ENCODE results near the gene ACAT1.

ACAT1 gene

GRCh38 chr11:108135845-108136544, 14.6 kb downstream of the ACAT1 start:
- no peak for TF ChIP-seq CTCF (IDR thresholded peaks at IDR 0.05)
- H3K27me3 ChIP-seq = no peaks in the 10 kb centered on the region
- DNase-seq = no peak
- H3K4me3 ChIP-seq = no peak overlapping the region
- H3K36me3 ChIP-seq = peaks cover 47 to 85% (median 67%) of the 10 kb centered on the region in 3 donors
- H3K4me1 ChIP-seq = peaks cover 0 to 1% (median 0%) of the 10 kb centered on the region in 4 donors
- no peaks in the 10 kb centered on the region for H3K9me3 ChIP-seq
- intact Hi-C loops (cut with DNase I; ENCODE audit: low total_unique reads) = no loop called here
- H3K27ac ChIP-seq = no peak overlapping the region

GRCh38 chr11:108137212-108137611, 15.8 kb downstream of the ACAT1 start:
- H3K36me3 ChIP-seq = peaks cover 60 to 94% (median 75%) of the 10 kb centered on the region in 3 donors
- H3K4me1 ChIP-seq = no peaks in the 10 kb centered on the region
- DNase-seq = no peak
- no peak for TF ChIP-seq CTCF (IDR thresholded peaks at IDR 0.05)
- no peaks in the 10 kb centered on the region for H3K27me3 ChIP-seq
- no peaks in the 10 kb centered on the region for H3K9me3 ChIP-seq
- H3K4me3 ChIP-seq = no peak overlapping the region
- intact Hi-C loops (cut with DNase I; ENCODE audit: low total_unique reads) = no loop called here
- H3K27ac ChIP-seq = no peak overlapping the region

- no peak for TF ChIP-seq CTCF (IDR thresholded peaks at IDR 0.05)
Measured at GRCh38 chr11:108142304-108142703, 20.9 kb downstream of the ACAT1 start.

GRCh38 chr11:108144615-108145014, 23.2 kb downstream of the ACAT1 start:
- TF ChIP-seq CTCF (IDR thresholded peaks at IDR 0.05) = no peak
- H3K4me3 ChIP-seq = no peak overlapping the region
- no peak for DNase-seq
- H3K27me3 ChIP-seq = no peaks in the 10 kb centered on the region
- no peak overlapping the region for H3K27ac ChIP-seq
- H3K9me3 ChIP-seq = no peaks in the 10 kb centered on the region
- intact Hi-C loops (cut with DNase I; ENCODE audit: low total_unique reads) = no loop called here
- peaks cover 88 to 100% (median 100%) of the 10 kb centered on the region in 3 donors for H3K36me3 ChIP-seq
- H3K4me1 ChIP-seq = no peaks in the 10 kb centered on the region

More at GRCh38 chr11:108142304-108142703, 20.9 kb downstream of the ACAT1 start:
- H3K36me3 ChIP-seq = peaks cover 88 to 100% (median 91%) of the 10 kb centered on the region in 3 donors
- H3K9me3 ChIP-seq = no peaks in the 10 kb centered on the region
- intact Hi-C loops (cut with DNase I; ENCODE audit: low total_unique reads) = no loop called here
- no peaks in the 10 kb centered on the region for H3K27me3 ChIP-seq
- no peaks in the 10 kb centered on the region for H3K4me1 ChIP-seq
- no peak overlapping the region for H3K27ac ChIP-seq
- no peak for DNase-seq
- H3K4me3 ChIP-seq = no peak overlapping the region

GRCh38 chr11:108147150-108147549, 25.8 kb downstream of the ACAT1 start:
- TF ChIP-seq CTCF (IDR thresholded peaks at IDR 0.05) = no peak
- H3K4me1 ChIP-seq = no peaks in the 10 kb centered on the region
- no peak overlapping the region for H3K4me3 ChIP-seq
- intact Hi-C loops (cut with DNase I; ENCODE audit: low total_unique reads) = no loop called here
- H3K36me3 ChIP-seq = peaks cover 81 to 98% (median 96%) of the 10 kb centered on the region in 3 donors
- H3K9me3 ChIP-seq = no peaks in the 10 kb centered on the region
- no peak overlapping the region for H3K27ac ChIP-seq
- no peak for DNase-seq
- H3K27me3 ChIP-seq = no peaks in the 10 kb centered on the region
